Hematopoietic multipotent progenitor cell treated with erythropoietin and hydrocortisone succinate and interleukin-3 and kit ligand, for 4 days (in vitro differentiated cells): ENCODE measurements around the gene DPYD.

Source experiments
- DNase-seq: peaks from one replicate; pipeline ENCODE4 v3.0.0-alpha.2; 2015

DPYD gene

DNA sequence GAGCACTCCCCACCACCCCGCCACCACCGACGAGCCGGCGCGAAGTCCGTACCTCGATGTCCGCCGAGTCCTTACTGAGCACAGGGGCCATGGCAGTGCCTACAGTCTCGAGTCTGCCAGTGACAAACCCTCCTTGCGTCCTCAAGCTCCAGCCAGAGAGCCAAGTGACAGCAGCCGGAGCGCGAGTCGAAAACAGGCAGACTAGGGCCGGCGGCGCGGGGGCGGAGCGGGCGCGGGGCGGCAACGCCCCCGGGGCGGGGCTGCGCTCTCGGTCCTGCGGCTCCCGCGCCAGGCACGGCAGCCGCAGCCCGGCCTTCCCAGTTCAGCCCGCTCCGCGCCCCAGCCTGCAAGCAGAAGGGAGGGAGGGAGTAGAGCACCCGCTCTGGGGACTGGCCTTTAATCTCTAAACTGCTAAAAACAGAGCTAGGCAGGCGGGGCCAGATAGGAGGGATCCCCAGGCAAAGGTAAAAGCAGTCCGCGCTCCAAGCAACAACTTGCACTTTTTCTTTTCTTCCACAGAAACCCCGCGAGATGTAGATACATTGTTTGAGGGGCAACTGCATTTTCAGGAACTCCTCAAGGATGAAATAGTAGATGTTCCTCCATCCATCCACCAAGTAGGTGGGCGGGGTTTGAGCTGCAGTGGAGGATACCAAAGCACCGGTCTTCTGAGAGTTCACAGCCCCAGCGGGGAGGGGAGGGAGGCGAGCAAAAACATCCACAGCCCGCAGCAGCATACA lies at the start of gene DPYD:
Gene DPYD, minus strand, starts transcription at position 203 of the 740 bp plus-strand sequence. Its CDS starts 112 bp downstream, at position 91.
- DNase-seq: peak; percentile 97

DNA sequence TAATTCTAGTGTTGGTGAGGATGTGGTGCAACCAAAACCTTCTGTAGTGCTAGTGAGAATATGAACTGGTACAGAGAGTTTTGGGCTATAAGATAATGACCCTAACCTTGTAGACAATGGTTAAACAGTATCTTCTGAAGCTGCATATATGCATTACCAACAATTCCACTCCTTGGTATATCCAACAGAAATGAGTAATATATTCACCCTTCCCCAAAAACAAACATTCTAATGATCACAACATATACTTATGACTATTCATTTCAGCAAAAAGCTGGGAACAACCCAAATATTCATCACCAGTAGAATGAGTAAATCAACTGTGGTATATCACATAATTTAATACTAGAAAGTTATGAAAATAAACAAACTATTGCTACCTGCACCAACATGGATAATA lies 39.6 kb upstream of the DPYD start:
- DNase-seq: no peak

DNA sequence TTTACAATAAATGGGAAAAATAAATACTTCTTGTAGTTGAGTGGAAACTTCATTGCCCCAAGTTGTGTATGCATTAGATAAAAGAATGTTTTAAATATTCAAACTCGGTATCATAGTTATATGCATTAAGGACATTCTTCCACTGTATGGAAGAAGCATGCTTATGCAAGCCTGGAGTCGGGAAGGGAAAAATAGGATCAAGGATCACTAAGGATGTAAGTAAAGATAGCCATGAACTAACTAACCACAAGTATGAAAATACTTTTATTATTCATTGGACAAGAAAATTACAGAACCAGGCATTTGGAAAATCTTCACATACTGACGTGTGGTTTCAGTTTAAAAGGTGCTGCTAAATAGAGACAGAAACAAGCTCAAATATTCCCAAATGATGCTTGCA lies 26.9 kb upstream of the DPYD start:
- DNase-seq: no peak

DNA sequence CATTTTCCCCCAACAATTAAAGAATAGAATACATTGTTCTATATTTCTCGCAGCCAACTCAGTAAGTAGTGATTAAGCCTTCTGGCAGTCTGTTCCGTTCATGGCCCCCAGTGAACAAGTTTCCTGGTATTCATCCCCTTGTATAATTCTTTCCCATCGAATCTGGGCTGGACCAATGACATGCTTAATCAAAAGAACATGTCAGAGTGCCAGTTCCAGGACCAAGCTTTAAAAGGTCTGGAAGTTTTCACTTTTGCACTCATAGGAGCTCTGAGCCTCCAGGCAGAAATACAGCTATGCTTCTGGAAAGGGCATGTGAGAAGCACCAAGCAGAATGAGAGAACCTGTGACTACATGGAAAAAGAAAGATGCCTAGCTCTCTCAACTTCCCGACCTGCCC lies 22.5 kb upstream of the DPYD start:
- no peak for DNase-seq

DNA sequence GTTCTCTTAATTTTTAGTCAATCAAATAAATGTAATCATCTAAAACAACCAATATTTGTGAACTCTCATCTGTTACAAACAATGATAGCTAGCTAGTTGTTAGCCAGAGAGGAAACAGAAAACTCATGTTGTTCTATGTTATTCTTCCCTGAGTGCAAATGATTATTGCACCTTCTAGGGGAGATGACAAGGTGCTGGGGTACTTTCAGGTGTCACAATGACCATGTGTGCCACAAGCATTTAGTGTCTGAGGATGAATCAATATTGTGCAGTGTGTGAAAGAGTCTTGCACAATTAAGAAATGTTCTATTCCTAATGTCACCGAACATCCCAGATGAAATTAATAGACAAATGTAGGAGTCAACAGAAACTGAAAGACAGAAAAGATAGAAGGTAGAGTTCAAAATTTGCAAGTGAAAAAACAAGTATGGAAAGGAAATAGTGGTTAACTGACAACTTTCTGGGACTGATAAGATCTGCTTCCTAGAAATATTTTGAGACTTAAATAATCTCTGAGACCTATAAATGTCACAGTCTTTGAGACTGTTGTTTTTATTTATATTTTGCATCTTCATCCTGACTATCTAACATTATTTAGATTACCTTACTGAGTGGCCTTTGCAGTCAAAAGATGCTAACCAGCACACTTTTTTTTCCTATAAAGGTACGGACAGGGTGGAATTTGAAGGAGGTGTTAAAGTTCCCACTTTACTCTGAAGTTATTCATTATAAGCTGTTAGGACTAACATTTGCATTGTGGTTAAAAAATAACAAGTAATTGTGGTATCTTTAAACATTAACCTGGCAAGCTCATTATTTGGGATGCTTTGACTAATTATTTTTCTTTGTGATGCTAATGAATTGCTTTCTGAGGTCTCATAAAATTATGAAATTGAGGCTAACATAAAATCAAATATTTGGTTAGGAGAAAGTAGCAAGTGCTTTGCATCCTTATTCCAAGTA lies 21.6 kb upstream of the DPYD start:
- DNase-seq: peak; percentile 20

DNA sequence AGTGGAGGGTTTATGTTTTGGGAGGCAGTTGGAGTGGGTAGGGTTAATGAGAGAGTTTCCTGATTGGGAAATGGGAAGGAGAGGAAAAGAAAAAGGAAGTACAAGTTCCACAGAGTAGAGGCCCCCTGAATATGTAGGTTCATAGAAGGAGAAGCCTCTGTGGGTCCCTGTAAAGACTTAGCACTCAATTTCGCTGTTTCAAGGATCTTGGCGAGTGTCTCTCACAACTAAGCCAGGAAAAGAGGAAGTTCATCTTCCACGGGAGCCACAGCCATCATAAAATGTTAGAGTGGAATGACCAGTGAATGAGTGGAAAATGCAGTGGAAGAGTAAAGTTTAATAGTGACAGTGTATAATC lies 17.4 kb upstream of the DPYD start:
- DNase-seq: peak; percentile 37

DNA sequence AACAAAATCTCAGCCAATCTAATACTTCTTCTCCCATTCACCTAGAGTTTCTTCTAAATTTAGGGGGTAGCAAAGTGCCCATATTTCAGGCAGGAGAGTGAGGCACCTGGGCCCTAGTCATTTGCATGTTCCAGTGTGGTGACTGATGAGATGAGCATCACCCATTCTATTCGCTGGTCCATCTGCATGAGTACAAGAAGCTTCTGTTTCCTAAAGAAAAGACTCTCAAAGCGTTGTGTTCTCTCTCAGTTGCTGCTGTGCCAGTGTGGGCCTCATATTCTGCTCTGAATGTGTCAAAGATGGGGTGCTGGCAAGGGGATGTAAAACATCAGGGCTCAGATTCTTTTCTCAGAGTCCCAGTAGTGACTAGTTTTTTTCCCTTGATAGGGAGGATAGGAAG lies 16.1 kb upstream of the DPYD start:
- DNase-seq: no peak

DNA sequence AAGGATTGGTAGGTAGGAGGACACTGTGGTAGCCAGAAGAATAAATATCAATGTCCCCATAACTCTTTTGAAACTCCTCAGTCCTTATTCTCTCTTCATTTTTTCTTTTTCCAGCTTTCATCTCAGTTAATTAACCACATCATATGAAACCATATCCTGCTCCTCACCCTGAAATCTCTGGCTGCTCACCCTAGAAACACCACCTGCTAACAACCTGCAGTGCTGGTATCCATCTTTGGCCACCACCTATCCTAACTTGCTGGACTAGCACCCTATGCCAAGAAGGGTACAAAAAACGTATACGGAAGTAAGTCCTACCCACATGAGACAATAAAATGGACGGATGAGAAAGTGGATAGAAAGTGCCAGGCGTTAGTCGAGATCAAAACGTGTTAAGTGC lies 13.7 kb upstream of the DPYD start:
- no peak for DNase-seq

DNA sequence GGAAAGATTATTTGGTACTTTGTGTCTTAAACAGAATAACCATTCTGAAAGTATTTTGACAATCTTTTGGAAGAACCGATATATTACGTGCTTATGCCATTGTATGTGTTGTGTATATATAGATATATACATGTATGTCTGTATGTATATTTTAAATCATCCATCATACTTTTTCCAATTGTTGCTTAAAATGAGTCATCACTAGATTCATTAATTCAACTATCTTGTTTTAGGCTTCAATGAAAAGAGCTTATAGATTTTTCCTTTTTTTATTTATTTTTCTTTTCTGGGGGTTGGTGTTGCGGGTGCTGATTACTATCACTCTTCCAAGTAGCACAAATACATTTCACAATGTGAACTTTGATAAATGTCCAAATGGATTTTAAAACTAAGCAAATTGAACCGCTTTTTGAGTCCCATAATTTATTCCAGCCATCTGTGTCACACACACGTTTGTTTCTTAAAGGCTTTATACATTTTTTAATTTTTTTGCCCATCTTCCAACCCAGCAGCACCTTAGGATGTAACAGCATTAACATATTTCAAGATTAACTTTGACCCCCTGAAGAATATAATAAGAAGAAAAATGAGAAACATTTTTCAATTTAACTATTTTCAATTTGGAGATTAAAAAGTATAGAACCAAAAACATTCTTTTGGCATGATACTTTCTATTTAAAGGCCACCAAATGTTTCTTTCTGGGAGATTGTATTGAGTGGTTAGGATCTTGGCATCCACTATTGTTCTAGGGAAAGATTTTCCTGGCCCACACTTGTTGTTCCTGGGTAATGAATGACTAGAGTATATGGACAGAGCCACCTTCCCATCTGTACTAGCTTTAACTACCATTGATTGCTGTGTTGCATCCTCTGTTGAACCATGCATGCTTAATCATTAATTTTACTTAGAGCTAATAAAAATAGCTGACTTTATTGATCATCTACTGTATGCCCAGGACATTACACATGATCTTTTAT lies 9.3 kb upstream of the DPYD start:
- DNase-seq: no peak

DNA sequence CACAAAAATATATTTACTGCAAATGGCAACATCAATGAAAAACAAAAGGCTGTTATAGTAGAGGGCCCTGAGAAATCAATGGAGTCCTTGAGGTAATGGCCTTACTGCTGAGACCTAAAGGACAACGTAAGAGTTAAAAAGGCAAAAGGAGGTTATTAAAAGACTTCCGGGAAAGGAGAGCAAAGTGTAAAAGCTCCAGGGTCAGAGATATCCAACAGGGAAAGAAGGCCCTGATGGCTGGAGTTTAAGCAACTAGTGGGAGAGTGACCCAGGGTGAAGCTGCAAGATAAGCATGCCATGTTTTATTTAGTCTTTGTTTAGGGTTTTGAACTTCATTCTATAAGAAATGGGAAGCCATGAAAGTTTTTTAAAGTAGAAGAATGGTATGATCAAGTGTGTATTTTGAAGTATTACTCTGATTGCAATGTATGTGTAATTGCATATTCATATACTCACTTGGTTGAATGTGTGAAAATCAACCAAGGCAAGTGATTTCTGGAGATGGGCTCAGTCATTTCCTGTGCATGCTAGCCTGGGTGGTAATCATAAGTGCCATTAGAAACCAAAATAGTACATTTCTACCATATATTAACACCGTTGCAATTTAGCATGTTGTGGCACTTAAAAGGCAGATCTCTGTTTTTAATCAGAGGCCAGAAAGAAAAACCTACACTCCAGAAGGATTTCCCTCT lies 5.3 kb upstream of the DPYD start:
- no peak for DNase-seq

DNA sequence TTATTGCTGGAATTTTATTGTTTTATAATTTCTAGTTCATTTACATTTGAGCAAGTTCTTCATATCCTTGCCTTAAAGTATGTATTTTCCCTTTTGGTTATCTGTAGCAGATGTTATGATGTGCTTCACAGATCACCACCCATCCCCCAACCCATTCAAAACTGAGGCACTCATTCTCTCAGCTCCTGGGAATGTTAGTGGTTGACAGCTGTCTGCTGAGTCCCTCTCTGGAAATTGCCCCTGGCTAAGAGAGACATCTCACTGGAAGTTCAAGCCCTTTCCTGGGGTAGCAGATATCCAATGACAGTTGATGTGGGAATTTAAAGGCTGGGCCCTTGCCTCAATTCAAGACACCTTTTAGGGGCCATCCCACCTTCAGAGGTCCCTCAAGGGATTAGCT lies 4.3 kb upstream of the DPYD start:
- DNase-seq: no peak

DNA sequence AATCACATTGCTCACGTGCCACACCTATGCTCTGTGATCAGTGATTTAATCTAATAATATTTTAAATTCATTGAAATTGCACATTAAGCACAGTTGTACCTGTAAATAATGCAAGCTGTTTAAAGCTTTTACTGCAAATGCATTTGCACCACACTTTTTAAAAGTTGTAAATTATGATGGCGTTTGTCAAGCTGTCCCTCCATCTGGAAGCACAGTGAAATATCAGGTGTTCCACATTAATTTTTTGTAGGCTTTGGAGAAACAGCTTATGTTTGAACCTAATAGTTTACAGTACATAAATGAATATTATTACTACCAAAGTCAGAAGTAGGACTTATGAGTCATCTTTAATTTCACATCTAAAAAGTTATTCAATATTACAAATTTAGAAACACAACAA lies 3.0 kb upstream of the DPYD start:
- no peak for DNase-seq

DNA sequence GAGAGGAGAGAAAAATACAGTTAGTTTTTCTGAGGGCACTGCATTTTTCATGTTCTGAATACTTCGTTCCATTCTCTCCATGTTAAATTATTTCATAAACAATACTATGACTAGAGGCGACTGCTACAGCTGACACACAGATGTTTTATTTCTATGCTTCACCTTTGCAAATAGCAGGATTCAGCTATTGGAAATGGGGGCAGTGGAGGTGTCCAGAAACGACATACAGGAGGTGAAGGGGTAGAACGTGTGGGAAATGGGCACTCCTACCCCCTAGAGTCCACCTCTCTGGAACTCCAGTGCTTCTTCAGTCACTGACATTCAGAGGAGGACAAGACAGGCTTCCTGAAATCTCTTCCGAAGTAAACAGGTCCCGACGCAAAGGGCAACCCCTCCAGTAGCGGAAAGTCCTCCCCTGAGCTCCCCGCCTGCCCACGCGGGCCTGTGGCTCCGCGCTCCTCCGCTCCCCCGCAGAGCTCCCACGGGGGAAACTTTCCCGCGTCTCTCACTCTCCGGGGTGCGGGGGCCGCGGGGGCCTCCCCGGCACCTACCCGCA lies 480 bp downstream of the DPYD start:
- DNase-seq: peak; percentile 62

DNA sequence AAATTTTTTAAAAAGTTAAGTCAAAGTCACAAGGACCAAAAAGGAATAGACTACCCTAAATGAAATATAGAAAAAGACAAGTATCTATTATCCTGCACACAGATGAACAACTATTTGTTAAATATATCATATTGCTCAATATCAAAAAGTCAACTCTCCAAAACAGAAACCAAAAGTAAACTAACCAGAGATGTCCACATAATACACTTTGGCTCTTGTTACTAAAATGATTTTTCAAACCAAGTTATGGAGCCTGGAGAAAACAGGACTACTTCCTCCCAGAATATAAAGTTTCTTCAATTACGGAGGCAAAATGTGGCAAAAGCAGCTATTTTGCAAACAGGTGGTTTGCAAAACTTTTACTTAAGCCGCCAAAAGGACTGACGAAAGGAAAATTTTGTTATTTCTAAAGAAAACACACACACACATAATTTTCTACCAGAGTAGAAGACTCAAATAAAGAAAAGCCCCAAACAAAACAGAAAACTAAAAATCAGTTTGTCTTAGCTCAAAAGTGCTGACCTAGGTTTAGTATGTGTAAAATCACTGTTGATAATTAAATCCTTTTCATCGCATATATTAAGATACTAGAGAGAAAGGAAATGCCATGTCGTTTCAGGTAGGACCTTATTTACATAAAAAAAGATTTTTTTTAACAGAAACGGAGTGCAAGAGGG lies 1.1 kb downstream of the DPYD start:
- DNase-seq: peak; percentile 39

DNA sequence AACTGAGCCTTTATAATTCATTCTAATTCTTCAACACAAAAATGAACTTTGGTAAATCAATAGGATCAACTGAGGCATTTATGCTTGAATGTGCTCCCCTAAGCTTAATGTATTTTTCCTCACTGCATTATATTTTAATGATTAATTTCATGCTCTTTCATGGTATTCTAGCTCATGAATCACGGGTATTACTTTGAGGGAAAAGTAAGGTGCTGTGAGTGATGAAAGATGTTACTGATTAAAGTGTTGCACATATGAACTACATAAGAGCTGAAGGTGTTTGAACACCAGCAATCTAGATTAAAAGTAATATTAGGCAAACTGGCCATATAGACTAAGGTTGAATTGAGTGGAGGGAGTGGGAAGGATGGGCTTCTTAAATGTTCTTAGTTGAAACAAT lies 1.9 kb downstream of the DPYD start:
- no peak for DNase-seq

DNA sequence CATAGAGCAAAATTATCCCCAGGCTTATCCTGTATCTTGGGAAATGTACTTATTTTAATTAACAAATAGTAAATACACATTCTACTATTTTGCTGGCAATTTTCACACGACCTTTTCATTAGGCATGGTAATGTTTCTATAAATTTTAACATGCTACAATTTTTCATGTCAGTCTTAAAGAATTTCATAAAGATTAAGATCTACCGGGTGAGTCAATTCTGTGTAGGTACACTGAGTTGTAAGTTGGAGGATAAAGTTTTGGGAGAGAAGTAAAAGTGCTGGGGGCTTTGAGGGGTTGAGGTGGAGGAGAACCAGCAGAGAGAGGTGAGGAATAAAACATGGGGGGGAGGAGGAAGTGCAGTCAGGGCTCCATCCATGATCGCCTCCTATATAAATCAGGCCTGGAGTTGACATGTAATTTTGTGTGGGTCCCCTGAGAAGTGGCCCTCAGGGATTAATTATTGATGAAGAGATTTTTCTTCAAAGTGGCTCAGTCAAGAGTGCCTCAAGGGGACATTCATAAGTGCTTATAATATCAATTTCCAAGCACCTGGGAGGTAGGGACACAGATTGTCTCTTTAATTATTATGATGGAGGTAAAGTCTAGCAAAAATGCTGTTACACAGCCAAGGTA lies 7.2 kb downstream of the DPYD start:
- DNase-seq: no peak

DNA sequence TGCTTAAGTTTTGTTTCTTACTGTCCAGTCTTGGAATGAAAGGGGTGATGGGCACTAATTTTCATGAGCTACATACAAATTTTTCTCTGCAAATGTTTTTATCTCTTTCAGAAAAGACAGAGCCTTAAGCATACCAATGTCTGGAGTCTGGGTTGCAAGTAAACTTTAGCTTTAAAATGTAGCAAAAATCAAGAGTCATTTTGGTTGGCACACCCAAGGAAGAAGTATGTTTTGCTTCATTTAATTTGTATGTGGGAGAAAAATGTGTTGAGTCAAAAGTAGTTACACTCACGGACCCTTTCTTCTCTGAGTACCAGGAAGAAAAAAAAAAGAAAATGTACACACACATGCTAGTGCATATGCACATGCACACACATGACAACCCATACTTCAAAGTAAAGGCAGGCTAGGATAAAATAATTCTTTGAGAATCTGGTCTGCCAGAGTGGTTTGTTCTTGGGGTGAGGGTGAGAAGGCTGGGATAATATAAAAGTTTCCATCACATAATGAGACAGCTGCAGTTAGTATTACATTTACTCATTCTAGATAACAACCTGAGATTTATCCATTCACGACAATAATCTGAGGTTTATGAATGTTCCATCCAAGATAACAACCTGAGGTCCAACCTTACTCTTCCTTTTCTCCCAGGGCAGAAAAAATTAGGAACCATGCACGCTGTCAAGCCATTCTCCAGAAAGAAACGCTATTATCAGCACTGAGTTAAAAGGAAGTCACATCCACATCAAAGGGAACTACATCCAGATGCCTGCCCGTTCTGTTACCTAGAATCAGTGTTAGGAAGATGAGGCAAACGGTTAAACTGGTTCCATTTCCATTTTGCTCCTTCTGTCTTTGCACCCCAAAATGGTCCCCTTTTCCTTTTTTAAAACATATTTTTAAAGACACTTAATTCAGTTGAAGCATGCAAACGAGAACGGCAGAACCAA lies 9.3 kb downstream of the DPYD start:
- no peak for DNase-seq

DNA sequence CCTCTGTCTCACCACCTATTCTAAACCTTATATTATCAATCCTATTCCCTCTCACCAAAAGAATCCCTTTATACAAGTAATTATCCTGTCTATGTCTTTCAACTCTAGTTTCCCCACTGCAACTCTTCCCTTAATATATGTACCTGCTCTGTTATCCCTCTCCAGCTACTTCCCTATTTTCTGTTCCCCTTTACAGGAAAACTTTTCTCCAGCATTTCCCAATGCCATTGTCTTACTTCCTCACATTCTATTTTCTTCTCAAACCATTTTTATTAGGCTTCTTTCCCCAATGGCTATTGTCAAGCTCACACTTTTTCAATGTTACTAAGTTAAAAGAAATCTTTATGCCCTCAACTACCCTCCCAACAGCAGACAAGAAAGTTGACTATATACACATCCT lies 11.6 kb downstream of the DPYD start:
- DNase-seq: no peak

DNA sequence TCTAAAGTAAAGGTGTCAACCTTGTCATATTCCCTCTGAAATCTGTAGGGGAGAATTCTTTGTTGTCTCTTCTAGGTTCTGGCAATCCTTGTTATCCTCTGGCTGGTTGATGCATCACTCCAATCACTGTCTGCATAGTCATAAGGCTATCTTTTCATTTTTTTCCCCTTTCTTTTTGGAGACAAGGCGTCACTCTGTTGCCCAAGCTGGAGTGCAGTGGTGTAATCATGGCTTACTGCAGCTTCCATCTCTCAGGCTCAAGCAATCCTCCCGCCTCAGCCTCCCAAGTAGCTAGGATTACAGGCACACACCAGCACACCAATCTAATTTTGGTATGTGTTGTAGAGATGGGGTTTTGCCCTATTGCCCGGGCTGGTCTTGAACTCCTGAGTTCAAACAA lies 12.9 kb downstream of the DPYD start:
- no peak for DNase-seq
